ENCODE results near the gene GFRA1.

Gene GFRA1

DNA sequence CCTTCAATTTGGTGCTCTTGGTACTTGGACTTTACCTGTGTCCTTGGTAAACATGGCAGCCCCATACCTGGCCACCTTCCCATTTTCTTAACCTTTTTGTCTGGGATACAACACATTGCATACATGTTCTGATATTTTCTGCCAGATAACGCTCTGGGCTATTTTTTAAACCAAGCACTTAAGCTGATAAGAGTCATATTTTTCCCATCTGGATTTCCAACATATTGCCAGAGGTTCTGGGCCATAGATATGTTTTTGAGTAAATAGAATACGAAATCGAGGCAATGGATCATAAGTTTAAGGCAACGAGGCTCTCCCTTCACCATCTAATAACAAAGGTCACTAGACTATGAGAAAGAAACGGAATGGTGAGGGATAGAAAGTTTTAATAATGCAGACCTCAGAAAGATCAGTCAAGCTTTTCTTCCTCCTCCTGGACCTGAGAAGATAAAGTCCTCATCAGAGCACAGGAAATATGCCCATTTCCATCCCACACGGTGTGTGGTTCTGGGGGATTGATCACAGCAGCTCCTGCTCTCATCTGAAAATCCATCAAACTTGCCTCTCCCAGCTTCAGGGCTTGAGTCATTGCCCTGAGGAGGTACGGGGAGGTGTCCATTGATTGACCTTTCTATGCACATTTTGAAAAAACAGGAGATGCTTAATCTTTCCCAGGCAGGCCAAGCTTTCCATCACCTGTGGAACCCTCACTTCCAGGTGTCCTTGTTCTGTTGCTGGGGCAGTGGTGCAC lies 257.2 kb downstream of the GFRA1 start:
- no peak for FAIRE-seq

DNA sequence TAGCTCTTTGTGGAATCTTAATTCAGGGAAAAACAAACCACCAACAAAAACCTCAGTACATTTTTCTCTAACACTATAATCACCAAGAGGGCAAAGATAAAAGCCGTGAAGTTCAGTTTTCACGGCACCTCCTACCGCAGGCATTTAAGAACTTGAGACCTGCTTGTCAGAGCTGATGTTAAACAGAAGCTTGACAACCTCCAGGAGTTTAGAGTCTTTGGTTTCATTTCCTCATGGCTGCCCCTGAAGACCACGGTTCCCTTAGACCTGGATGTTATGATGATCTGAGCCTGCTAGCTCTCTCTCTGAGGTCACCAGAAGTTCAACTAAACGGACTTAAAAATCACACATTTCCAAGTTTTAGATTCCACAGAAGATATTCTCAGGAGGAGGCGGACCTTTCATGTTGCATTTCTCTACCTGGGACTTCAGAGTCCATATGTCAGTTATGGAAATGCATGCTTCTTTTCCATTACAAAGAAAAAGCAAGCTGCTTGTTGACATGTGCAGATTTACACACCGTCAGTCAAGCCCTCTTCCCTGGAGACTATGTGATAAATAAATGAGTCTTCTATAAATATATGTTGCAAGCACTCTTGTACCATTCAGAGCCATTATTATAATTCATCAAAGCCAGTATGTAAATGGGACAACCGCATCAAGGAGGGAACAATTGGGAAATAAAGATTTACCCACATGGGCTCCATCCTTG lies 258.0 kb downstream of the GFRA1 start:
- FAIRE-seq: no peak

DNA sequence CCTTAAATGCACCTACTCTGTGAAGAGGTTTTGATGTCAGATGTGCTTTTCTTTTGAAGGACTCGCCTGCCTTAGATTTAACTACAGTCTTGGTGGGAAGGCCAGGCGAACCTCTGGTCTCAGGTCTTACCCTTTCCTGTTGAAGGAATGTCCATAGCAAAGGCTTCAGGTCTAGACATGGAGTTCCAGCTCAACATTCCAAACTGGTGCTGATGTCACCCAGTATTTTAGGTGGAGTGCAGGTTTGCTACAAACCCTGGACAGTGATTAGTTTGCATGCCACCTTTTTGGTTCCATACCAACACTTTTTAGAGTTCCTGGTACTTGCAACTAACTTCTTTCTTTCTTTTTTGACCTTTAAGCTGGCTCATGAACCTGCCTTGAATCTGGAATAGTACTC lies 258.7 kb downstream of the GFRA1 start:
- no peak for FAIRE-seq

DNA sequence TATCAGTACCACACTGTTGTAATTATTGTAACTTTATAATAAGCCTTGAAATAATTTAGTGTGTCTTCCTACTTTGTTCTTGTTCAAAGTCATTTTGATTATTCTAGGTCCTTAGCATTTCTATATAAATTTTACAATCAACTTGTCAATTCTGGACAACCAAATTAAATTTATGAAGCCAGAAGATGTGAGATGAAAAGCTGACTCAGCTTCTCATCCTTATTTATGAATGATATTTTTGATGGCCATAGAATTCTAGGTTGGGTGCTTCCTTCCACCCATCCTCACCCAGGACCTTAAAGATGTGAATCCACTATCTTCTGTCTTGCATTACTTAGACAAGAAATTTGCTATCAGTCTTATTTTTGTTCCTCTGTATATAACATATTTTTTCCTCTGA lies 261.1 kb downstream of the GFRA1 start:
- no peak for FAIRE-seq

DNA sequence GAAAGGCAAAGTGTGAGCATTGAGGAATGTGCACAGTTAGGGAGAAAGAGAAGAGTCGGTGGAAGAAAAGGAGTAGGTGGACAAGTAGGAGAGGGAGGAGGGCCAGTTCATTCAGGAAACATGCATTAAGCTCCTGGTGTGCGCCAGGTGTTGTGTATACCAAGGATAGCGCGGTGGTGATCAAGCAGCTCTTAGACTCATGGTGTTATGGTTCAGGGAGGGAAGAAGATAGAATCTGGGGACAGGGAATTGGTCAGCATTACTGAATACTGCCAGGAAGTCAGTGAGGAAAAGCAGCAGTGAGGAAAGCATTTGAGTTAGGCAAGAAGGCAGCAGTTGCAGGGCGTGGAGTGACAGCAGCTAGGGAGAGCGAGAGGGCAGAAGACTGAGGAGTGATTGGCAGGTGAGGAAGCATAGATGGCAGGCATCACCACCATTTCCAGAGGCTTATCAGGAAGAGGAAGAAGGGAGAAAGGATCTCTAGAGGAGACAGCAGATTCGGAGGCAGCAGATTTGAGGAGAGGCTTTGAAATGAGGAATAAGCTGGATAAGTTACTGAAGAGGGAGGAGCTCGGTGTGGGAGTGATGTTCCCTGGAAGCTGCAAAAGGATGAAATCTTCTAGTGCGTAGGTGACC lies 265.6 kb downstream of the GFRA1 start:
- FAIRE-seq: no peak

Data from G401.6 (cell line).